OCI-LY7 (cell line): ENCODE measurements around the gene SLCO2A1. TPM values are rescaled to one million over a fixed set of nuclear protein-coding genes. Genes with fewer than 3 reads are reported as not detected.

Source experiments
- BruUV-seq: library from RNA; stranded (reverse); fragments of 400-500 nt; replicated peaks from 2 replicates; lab custom pipeline; 2021; lab: Mats Ljungman, UMichigan
- CTCF ChIA-PET: fragments of 300-600 bp; sonication (Branson Sonifier 250); formaldehyde crosslinking; loops from one replicate; lab custom pipeline; 2022; ENCODE audit warnings: antibody characterized with exemption; ENCODE audit not compliant: unreplicated experiment; lab: Charles Lee
- POLR2A ChIA-PET: fragments of 300-600 bp; sonication (Branson Sonifier 250); formaldehyde crosslinking; loops from one replicate; lab custom pipeline; 2022; ENCODE audit warnings: antibody characterized with exemption; lab: Charles Lee
- DNase-seq: peaks from one replicate; pipeline ENCODE4 v3.0.0-alpha.2; 2015; ENCODE audit warnings: low spot score
- H2AFZ ChIP-seq: fragments of 200-600 bp; sonication (generic), shearing (Covaris generic); 2 replicates; pipeline ENCODE4 v1.6.1; 2014; ENCODE audit warnings: mild to moderate bottlenecking, antibody characterized with exemption, low read length, moderate library complexity
- H3K27ac ChIP-seq: fragments of 200-600 bp; sonication (generic); 2 replicates; pipeline ENCODE4 v1.5.1; 2014; ENCODE audit warnings: mixed run types, low read depth, mild to moderate bottlenecking, moderate library complexity, low read length, inconsistent platforms; ENCODE audit not compliant: poor library complexity, severe bottlenecking
- H3K36me3 ChIP-seq: fragments of 200-600 bp; sonication (generic); 2 replicates; pipeline ENCODE4 v1.6.1; 2014; ENCODE audit warnings: mild to moderate bottlenecking, antibody characterized with exemption, low read length, moderate library complexity, mixed read lengths; ENCODE audit not compliant: insufficient read depth
- H3K4me1 ChIP-seq: fragments of 200-600 bp; sonication (generic); 2 replicates; pipeline ENCODE4 v1.5.1; 2014; ENCODE audit warnings: mild to moderate bottlenecking, low read length; ENCODE audit not compliant: insufficient read depth, poor library complexity, severe bottlenecking
- H3K4me2 ChIP-seq: fragments of 200-600 bp; sonication (generic); 2 replicates; pipeline ENCODE4 v1.6.1; 2014; ENCODE audit warnings: mild to moderate bottlenecking, low read length
- H3K4me3 ChIP-seq: fragments of 200-600 bp; sonication (generic); 2 replicates; pipeline ENCODE4 v1.5.1; 2014; ENCODE audit warnings: mild to moderate bottlenecking, low read depth, low read length; ENCODE audit not compliant: poor library complexity, severe bottlenecking
- H3K79me2 ChIP-seq: fragments of 200-600 bp; sonication (generic); 2 replicates; pipeline ENCODE4 v1.6.1; 2016; ENCODE audit warnings: low read depth, mild to moderate bottlenecking, low read length, moderate library complexity, mixed read lengths; ENCODE audit not compliant: insufficient read depth
- H3K9me2 ChIP-seq: fragments of 200-600 bp; sonication (generic); 2 replicates; pipeline ENCODE4 v1.6.1; 2016; ENCODE audit warnings: mild to moderate bottlenecking, low read length, mixed read lengths; ENCODE audit not compliant: insufficient read depth
- H3K9me3 ChIP-seq: fragments of 200-600 bp; sonication (generic); 2 replicates; pipeline ENCODE4 v1.6.1; 2014; ENCODE audit warnings: mild to moderate bottlenecking, mixed run types, low read length, mixed read lengths
- H4K20me1 ChIP-seq: fragments of 200-600 bp; sonication (generic); 2 replicates; pipeline ENCODE4 v1.6.1; 2014; ENCODE audit warnings: mild to moderate bottlenecking, antibody characterized with exemption, low read length, moderate library complexity, mixed read lengths; ENCODE audit not compliant: insufficient read depth
- EZH2phosphoT487 ChIP-seq: fragments of 200-600 bp; sonication (generic); IDR thresholded peaks from 2 replicates; pipeline ENCODE4 v1.6.1; 2018; ENCODE audit warnings: low read depth, borderline replicate concordance, mild to moderate bottlenecking, mixed run types, antibody characterized with exemption, low read length, moderate library complexity, mixed read lengths
- intact Hi-C: fragments of 100-400 bp; cut with micrococcal nuclease; formaldehyde crosslinking; loops from one replicate; pipeline ENCODE4 v1.10.0; 2022; ENCODE audit not compliant: unreplicated experiment
- total RNA-seq, 2 experiments: library from RNA; depleted of rRNA in 1 of 2; stranded (reverse); fragments of >200 nt in 1 of 2; shearing (Covaris generic) in 1 of 2; gene quantifications; 2 replicates each; pipeline ENCODE4 v1.2.3, GENCODE V29; 2014 to 2022
- TF ChIP-seq, protein P1 (sequence below): fragments of 200-600 bp; sonication (generic); conservative IDR thresholded peaks from 2 replicates; pipeline ENCODE4 v1.5.1; 2014; ENCODE audit warnings: mild to moderate bottlenecking, antibody characterized with exemption, low read length, moderate library complexity, mixed read lengths

Gene SLCO2A1
- total RNA-seq, 2 experiments from 2014 or later: not detected

GRCh38 chr3:133891662-133892378, 137.9 kb downstream of the SLCO2A1 start:
- no peaks in the 10 kb centered on the region for H3K79me2 ChIP-seq
- TF ChIP-seq, protein P1, sequence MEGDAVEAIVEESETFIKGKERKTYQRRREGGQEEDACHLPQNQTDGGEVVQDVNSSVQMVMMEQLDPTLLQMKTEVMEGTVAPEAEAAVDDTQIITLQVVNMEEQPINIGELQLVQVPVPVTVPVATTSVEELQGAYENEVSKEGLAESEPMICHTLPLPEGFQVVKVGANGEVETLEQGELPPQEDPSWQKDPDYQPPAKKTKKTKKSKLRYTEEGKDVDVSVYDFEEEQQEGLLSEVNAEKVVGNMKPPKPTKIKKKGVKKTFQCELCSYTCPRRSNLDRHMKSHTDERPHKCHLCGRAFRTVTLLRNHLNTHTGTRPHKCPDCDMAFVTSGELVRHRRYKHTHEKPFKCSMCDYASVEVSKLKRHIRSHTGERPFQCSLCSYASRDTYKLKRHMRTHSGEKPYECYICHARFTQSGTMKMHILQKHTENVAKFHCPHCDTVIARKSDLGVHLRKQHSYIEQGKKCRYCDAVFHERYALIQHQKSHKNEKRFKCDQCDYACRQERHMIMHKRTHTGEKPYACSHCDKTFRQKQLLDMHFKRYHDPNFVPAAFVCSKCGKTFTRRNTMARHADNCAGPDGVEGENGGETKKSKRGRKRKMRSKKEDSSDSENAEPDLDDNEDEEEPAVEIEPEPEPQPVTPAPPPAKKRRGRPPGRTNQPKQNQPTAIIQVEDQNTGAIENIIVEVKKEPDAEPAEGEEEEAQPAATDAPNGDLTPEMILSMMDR: no peak
- TF ChIP-seq EZH2phosphoT487: no peak
- H4K20me1 ChIP-seq: no peaks in the 10 kb centered on the region
- no peaks in the 10 kb centered on the region for H3K9me2 ChIP-seq
- no peak overlapping the region for H3K4me3 ChIP-seq
- CTCF ChIA-PET: no interaction called here
- no peaks in the 10 kb centered on the region for H3K36me3 ChIP-seq
- H2AFZ ChIP-seq: no peak overlapping the region
- H3K4me1 ChIP-seq: no peaks in the 10 kb centered on the region
- H3K4me2 ChIP-seq: no peak overlapping the region
- POLR2A ChIA-PET: interaction anchor here (0.6 kb wide), 1 partner anchor 1014 kb away, joined by 4 read pairs; no protein-coding TSS in a partner anchor
- DNase-seq: no peak
- intact Hi-C loops: no loop called here
- H3K9me3 ChIP-seq: no peaks in the 10 kb centered on the region
- BruUV-seq: no TSS peak
- H3K27ac ChIP-seq: no peak overlapping the region

DNA sequence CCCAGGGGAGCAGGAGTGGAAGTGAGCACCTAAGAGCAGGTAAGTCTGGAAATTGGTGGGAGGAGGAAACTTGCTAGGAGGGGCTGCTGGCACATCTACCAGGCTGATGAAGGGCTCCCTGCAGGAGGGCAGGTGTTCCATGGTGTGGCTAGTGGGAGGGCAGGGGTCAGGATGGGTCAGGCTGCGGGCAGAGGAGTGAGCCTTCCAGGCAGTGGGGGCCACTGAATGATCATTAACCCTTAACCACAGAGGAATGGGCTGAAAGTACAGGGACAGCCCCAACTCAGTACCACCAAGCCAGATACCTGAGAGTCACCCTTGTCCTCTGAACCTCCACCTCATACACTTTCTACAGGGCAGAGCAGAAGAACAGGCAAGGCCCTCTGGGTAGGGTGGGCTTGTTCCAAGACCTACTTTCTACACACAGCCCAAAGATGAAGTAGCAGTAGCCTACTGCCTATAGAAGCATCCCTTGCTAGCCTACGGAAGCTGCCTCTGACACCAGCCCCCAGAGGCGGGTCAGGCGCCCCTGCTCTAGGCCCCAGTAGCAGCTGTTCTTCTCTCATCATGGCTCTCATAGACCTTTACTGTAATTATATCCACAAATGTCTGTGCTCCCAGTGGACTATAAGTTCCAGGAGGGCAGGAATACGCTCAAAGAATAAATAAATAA, 138.6 kb downstream of the SLCO2A1 start:
- Histone ChIP-seq H4K20me1 (no peaks in the 10 kb centered on the region), H3K4me1 (no peaks in the 10 kb centered on the region), H3K9me2 (no peaks in the 10 kb centered on the region), H3K4me3 (no peak overlapping the region), H3K79me2 (no peaks in the 10 kb centered on the region), H3K27ac (no peak overlapping the region), H3K36me3 (no peaks in the 10 kb centered on the region), H3K4me2 (no peak overlapping the region), H2AFZ (no peak overlapping the region), H3K9me3 (no peaks in the 10 kb centered on the region)
- CTCF ChIA-PET: no interaction called here
- TF ChIP-seq EZH2phosphoT487: no peak
- TF ChIP-seq, protein P1: no peak
- BruUV-seq: no TSS peak
- POLR2A ChIA-PET: no interaction called here
- no peak for DNase-seq
- intact Hi-C loops: no loop called here

DNA sequence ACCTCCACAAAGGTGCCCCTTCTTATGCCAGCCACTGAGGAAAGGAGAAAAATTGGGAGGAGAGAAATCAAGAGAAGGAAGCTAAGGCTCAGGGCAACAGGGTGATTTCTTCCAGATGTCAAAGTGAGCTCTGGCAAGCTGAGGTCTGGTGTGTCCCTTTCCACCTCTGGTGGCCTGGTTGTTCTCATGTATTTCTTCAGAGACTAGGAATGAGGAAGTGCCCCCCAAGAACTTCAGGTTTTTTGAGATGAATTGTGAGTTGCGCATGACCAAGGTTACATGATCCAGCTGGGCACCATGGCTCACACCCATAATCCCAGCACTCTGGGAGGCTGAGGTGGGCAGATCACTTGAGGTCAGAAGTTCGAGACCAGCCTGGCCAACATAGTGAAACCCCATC, 139.7 kb downstream of the SLCO2A1 start:
- no TSS peak for BruUV-seq
- CTCF ChIA-PET: no interaction called here
- TF ChIP-seq EZH2phosphoT487: no peak
- TF ChIP-seq, protein P1: no peak

More for the DNA sequence above, 139.7 kb downstream of the SLCO2A1 start:
- H2AFZ ChIP-seq: no peak overlapping the region
- H3K79me2 ChIP-seq: no peaks in the 10 kb centered on the region
- POLR2A ChIA-PET: no interaction called here
- H3K4me3 ChIP-seq: no peak overlapping the region
- no peak for DNase-seq
- H3K27ac ChIP-seq: no peak overlapping the region
- intact Hi-C loops: no loop called here
- no peaks in the 10 kb centered on the region for H3K4me1 ChIP-seq
- H3K9me3 ChIP-seq: no peaks in the 10 kb centered on the region
- no peaks in the 10 kb centered on the region for H4K20me1 ChIP-seq
- H3K4me2 ChIP-seq: no peak overlapping the region
- H3K9me2 ChIP-seq: no peaks in the 10 kb centered on the region
- H3K36me3 ChIP-seq: no peaks in the 10 kb centered on the region
